Activated CD4-positive, alpha-beta T cell treated with anti-CD3 and anti-CD28 coated beads, Interleukin-2, amount 50 U/mL, for 1 hour (primary cell): ENCODE measurements around the gene KRT73.

Source experiments
- DNase-seq: peaks from one replicate; pipeline ENCODE4 v3.0.0-alpha.2; 2020

The KRT73 gene

GRCh38 chr12:52561880-52562449 lies 56.4 kb downstream of the KRT73 start:
- no peak for DNase-seq

GRCh38 chr12:52559979-52560378 lies 58.4 kb downstream of the KRT73 start:
- no peak for DNase-seq

GRCh38 chr12:52558781-52559445 lies 59.4 kb downstream of the KRT73 start:
- no peak for DNase-seq
